Epithelial cell of proximal tubule (primary cell): Measurements from ENCODE around the gene SNRPB2. TPM values are rescaled to one million over a fixed set of nuclear protein-coding genes. Genes with fewer than 3 reads are reported as not detected.
A peak's percentile ranks its signal among the peaks of the same experiment; 100 is the strongest.

Source experiments
- DNase-seq: peaks from one replicate; pipeline ENCODE4 v3.0.0-alpha.2; 2011; ENCODE audit warnings: low read depth
- H3K4me3 ChIP-seq: 2 replicates; pipeline ENCODE4 v1.5.1; 2011; ENCODE audit warnings: low read depth, mild to moderate bottlenecking, low read length
- total RNA-seq: library from RNA; depleted of rRNA; stranded (reverse); fragments of >200 nt; gene quantifications from 2 replicates; pipeline ENCODE4 v1.2.3, GENCODE V29; 2015
- TF ChIP-seq, protein P1 (sequence below): conservative IDR thresholded peaks from 2 replicates; pipeline ENCODE4 v1.5.1; 2012; ENCODE audit warnings: low read depth, mild to moderate bottlenecking, low read length

The SNRPB2 gene
- total RNA-seq, 1 donor from 2014 or later = 65.3 TPM

DNA sequence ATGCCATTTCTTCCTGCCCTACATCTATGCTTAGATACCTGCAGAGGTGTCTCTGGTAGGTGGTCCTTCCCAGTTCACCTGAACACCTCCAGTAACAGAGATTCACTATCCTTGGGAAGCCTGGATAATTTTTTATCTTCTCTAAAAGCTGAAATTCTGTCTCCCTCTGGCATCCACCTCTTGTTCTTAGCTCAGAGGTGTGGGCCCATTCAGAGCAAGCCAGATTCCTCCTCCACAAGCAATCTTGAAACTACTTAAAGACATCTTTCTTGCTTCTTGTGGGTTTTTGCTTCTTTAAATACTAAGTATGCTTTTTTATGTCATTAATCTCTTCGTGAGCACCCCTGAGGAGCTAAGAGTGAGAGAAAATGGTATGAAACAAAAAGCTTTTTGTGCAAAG lies 10.4 kb upstream of the SNRPB2 start:
- H3K4me3 ChIP-seq = no peak overlapping the region
- TF ChIP-seq, protein P1, sequence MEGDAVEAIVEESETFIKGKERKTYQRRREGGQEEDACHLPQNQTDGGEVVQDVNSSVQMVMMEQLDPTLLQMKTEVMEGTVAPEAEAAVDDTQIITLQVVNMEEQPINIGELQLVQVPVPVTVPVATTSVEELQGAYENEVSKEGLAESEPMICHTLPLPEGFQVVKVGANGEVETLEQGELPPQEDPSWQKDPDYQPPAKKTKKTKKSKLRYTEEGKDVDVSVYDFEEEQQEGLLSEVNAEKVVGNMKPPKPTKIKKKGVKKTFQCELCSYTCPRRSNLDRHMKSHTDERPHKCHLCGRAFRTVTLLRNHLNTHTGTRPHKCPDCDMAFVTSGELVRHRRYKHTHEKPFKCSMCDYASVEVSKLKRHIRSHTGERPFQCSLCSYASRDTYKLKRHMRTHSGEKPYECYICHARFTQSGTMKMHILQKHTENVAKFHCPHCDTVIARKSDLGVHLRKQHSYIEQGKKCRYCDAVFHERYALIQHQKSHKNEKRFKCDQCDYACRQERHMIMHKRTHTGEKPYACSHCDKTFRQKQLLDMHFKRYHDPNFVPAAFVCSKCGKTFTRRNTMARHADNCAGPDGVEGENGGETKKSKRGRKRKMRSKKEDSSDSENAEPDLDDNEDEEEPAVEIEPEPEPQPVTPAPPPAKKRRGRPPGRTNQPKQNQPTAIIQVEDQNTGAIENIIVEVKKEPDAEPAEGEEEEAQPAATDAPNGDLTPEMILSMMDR = no peak
- DNase-seq = no peak

DNA sequence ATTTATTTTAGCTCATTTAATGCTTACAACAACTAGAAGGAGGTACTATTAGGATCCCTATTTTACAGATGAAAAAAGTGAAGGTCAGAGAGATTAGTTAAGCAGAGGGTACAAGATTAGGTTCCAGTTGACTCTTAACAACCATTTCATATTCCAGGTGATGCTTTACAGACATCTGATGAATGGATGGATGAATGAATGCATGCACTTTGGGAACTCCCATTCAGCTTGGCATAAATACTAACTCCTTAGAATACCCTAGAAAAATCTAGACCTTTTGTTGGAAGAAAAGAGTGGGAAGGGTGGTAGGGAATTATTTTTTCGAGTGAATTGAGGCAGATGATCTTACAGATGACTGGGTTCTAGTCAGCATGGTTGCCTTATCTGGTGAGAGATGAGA lies 746 bp upstream of the SNRPB2 start:
- H3K4me3 ChIP-seq = peak overlapping the region; percentile 98
- DNase-seq = no peak
- TF ChIP-seq, protein P1 = no peak

DNA sequence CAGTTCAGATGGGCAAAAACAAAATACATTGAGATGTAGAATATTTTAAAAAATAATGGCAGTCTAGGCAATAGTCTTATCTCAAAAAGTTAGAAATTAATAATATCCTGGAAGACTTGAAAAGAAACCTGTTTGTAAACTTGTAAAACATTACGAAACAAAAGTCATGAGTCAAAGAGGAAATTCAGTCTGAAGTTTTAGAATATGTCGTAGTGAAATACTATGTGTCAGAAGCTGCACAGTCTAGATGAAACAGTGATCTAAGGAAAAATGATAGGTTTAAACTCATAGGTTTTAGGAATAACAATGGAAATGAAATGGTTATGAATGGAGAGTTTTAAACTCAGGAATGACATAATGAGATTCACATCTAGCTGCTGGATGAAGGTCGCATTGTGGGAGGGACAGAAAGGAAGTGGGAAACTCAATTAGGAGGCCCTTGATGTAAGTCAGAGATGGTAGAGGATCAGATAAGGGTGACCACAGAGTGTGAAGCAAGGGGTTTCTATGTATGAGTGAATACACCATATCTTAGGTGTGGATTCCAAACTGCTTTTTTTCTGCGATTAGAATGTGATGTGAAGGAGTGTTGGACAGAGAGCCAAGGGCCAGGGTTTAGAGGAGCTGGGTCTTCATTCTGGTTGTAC lies 2.8 kb downstream of the SNRPB2 start:
- TF ChIP-seq, protein P1 = no peak
- DNase-seq = no peak
- H3K4me3 ChIP-seq = no peak overlapping the region

DNA sequence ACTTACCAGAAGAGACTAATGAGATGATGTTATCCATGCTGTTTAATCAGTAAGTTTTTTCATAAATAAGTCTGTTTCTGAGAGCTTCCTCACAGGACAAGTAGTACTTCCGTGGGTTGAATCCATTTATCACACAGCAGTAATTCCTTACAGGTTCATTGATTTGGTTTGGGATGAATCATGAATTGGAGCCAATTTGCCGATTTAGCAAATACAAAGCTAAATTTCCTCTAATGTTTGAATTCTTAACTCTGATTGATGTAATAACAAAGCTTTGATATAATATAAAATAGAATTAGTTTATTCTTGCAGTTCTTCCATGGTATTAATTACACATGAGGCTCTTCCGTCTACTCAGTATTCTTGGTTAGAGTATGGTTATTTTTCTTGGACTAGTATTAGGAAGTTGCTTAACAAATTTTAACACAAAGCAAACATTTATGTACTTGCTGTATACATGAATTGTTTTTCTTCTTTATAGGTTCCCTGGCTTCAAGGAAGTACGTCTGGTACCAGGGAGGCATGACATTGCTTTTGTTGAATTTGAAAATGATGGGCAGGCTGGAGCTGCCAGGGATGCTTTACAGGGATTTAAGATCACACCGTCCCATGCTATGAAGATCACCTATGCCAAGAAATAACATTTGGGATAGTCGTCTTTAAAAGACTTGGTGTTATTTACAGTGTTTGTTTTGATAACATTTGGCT lies 10.7 kb downstream of the SNRPB2 start:
- TF ChIP-seq, protein P1 = no peak
- no peak for DNase-seq
- no peak overlapping the region for H3K4me3 ChIP-seq

DNA sequence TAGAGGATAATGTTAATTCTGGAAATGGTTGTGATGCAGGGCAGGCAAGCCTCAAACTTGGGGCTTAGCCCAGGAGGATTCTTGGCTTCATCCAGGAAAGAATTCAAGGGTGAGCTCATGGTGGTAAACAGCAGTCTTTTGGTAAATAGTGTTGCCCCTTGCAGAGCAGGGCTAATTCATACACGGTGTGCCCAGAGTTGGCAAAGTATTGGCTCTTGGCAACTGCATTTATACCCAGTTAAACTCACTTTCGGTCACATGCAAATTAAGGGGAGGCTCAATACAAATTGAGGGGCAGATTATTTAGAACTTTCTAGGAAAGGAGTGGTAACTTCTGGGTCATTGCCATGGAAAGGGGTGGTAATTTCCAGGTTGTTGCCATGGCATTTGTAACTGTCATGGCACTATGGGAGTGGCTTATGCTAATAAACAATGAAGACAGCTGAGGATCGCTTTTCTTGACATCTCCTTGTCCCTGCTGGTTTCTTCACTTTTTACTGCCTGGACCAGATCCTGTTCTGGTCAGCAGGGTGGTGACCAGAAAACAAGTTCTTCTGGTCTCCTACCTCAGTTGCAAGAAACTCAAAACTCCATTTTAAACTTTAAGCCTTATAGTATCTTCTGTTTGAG lies 14.5 kb downstream of the SNRPB2 start:
- no peak for DNase-seq
- TF ChIP-seq, protein P1 = no peak
- no peak overlapping the region for H3K4me3 ChIP-seq

DNA sequence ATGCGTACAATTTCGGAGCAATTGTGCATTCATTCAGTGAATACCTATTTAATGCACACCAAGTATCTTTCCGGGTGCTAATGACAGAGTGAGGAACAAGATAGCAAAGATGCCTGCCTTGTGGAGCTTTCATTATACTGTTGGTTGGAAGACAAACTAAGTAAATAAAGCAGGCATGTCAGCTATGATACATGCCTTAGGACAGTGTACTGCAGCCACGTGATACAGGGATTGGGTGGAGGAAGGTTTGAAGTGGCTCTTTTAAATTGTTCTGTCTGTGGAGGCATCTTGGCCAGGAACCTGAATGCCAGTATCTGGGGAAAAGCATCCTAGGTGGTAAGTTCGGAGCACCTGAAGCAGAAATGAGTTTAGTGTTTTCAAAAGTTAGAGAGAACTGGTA lies 15.4 kb downstream of the SNRPB2 start:
- no peak for DNase-seq
- TF ChIP-seq, protein P1 = no peak
- no peak overlapping the region for H3K4me3 ChIP-seq
